Measurements from ENCODE around the gene PLCL2. TPM values are rescaled to one million over a fixed set of nuclear protein-coding genes. Genes with fewer than 3 reads are reported as not detected.

PLCL2 gene
- total and polyA plus RNA-seq, 12 donors, result 4.5 to 44.0 (median 27.1) TPM

DNA sequence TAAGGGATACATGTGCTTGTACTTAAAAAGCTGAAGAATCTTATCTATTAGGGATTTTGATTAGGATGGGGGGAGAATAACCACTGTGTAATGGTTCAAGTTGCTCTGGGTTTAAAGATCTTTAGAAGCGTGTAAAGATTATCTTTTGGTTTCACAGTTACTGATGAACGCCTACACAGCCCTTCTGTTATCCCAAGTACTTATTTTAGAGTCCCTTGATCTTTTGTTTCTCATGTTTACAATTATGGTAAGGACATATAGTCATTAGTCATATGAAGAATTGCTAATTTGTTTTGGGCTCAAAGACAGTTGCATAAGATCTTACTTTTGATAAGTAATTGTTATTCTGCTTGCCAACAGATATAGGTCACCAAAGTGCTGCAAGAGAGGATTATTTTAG lies 160.1 kb downstream of the PLCL2 start:
- peaks cover 0 to 27% of the 10 kb centered on the region in 2 donors for H3K4me1 ChIP-seq (replicated peaks in 1 of 2)
- no peaks in the 10 kb centered on the region for H3K27me3 ChIP-seq
- WGBS, 4 donors, result 44 to 67% (median 59%) methylated on average over 2 of the region's 2 CpGs
- TF ChIP-seq, protein P1, sequence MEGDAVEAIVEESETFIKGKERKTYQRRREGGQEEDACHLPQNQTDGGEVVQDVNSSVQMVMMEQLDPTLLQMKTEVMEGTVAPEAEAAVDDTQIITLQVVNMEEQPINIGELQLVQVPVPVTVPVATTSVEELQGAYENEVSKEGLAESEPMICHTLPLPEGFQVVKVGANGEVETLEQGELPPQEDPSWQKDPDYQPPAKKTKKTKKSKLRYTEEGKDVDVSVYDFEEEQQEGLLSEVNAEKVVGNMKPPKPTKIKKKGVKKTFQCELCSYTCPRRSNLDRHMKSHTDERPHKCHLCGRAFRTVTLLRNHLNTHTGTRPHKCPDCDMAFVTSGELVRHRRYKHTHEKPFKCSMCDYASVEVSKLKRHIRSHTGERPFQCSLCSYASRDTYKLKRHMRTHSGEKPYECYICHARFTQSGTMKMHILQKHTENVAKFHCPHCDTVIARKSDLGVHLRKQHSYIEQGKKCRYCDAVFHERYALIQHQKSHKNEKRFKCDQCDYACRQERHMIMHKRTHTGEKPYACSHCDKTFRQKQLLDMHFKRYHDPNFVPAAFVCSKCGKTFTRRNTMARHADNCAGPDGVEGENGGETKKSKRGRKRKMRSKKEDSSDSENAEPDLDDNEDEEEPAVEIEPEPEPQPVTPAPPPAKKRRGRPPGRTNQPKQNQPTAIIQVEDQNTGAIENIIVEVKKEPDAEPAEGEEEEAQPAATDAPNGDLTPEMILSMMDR (IDR thresholded peaks at IDR 0.05), result no peak
- no peak for TF ChIP-seq POLR2A (IDR thresholded peaks at IDR 0.05)
- DNase-seq, result no peak
- no peaks in the 10 kb centered on the region for H3K9me3 ChIP-seq (replicated peaks in 1 of 3)
- intact Hi-C loops (cut with DNase I), result no loop called here
- no peak overlapping the region for H3K27ac ChIP-seq
- H3K36me3 ChIP-seq (replicated peaks in 1 of 2), result no peaks in the 10 kb centered on the region
- no peak overlapping the region for H3K4me3 ChIP-seq

GRCh38 chr3:17045705-17046104 lies 160.9 kb downstream of the PLCL2 start:
- Histone ChIP-seq H3K4me1 (replicated peaks in 1 of 2) (peaks cover 0 to 18% of the 10 kb centered on the region in 2 donors), H3K27ac (no peak overlapping the region), H3K4me3 (no peak overlapping the region), H3K9me3 (replicated peaks in 1 of 3) (no peaks in the 10 kb centered on the region), H3K27me3 (no peaks in the 10 kb centered on the region), H3K36me3 (replicated peaks in 1 of 2) (no peaks in the 10 kb centered on the region)
- 61 to 73% (median 68%) methylated on average over 7 of the region's 7 CpGs for WGBS, 4 donors
- DNase-seq, result no peak
- TF ChIP-seq, protein P1 (IDR thresholded peaks at IDR 0.05), result no peak
- TF ChIP-seq POLR2A (IDR thresholded peaks at IDR 0.05), result no peak
- intact Hi-C loops (cut with DNase I), result no loop called here

DNA sequence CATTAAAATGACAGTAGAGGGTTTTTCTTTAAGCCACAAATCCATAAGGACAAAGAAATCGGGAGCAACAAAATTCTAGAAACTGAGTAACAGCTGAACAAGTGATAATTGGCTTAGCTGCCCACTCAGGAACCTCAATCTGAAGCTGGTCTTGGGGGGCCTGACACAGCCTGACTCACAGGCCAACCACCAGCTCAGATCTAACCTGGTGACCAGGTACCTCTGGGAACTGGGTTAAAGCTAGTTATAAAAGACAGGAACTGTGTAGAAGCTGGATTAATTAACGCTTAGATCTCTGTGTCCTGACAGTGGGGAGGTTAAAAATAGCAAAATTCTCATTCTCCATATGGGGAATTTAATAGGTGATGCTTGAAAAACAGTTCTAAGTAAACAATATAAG lies 161.9 kb downstream of the PLCL2 start:
- H3K27ac ChIP-seq, result no peak overlapping the region
- no peak for DNase-seq
- H3K27me3 ChIP-seq, result no peaks in the 10 kb centered on the region
- no peak for TF ChIP-seq POLR2A (IDR thresholded peaks at IDR 0.05)
- TF ChIP-seq, protein P1 (IDR thresholded peaks at IDR 0.05), result no peak
- intact Hi-C loops (cut with DNase I), result no loop called here
- H3K9me3 ChIP-seq (replicated peaks in 1 of 3), result no peaks in the 10 kb centered on the region
- no peak overlapping the region for H3K4me3 ChIP-seq
- H3K4me1 ChIP-seq (replicated peaks in 1 of 2), result peaks cover 0 to 13% of the 10 kb centered on the region in 2 donors
- 96 to 100% (median 98%) methylated on average over 2 of the region's 2 CpGs for WGBS, 4 donors
- no peaks in the 10 kb centered on the region for H3K36me3 ChIP-seq (replicated peaks in 1 of 2)

DNA sequence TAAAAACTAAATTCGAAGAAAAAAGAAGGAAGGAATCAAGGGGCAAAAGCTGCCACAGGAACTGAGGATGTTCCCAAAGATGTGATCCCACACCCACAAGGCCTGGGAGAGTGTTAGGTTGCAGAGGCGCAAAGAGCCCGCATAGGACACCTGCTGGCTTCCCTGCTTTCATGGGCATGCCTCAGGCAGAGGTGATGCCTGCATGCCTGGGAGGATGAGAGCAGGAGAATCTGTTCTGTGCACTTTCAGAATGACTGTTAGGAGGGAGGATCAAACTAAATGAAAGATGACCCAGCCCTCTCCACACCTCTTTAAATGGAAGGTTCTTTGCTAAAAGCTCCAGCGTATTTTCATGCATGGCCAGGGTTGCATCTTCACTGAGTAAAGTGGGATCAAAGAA lies 162.4 kb downstream of the PLCL2 start:
- 85 to 96% (median 90%) methylated on average over 4 of the region's 4 CpGs for WGBS, 4 donors
- TF ChIP-seq, protein P1 (IDR thresholded peaks at IDR 0.05), result no peak
- TF ChIP-seq POLR2A (IDR thresholded peaks at IDR 0.05), result no peak
- peaks cover 0 to 13% of the 10 kb centered on the region in 2 donors for H3K4me1 ChIP-seq (replicated peaks in 1 of 2)
- H3K27me3 ChIP-seq, result no peaks in the 10 kb centered on the region
- no peak for DNase-seq
- H3K36me3 ChIP-seq (replicated peaks in 1 of 2), result no peaks in the 10 kb centered on the region
- H3K9me3 ChIP-seq (replicated peaks in 1 of 3), result no peaks in the 10 kb centered on the region
- no peak overlapping the region for H3K27ac ChIP-seq
- intact Hi-C loops (cut with DNase I), result no loop called here
- no peak overlapping the region for H3K4me3 ChIP-seq
